Activated T-helper 17 cell treated with anti-CD3 and anti-CD28 coated beads, Interleukin-2, amount 50 U/mL, for 72 hours (primary cell): ENCODE data around the gene PNPLA7. TPM values are rescaled to one million over a fixed set of nuclear protein-coding genes. Genes with fewer than 3 reads are reported as not detected.
A peak's percentile ranks its signal among the peaks of the same experiment; 100 is the strongest.

ENCODE experiments used
- ATAC-seq: fragments of 150-1000 bp; cut with Tn5 transposase; replicated peaks from 2 replicates; pipeline ENCODE4 v1.10.0; 2021; ENCODE audit warnings: mild to moderate bottlenecking, moderate library complexity
- H3K27ac Mint-ChIP-seq: one replicate; pipeline ENCODE4 v1.8.0; 2022; ENCODE audit warnings: mixed read lengths
- H3K27me3 Mint-ChIP-seq: one replicate; pipeline ENCODE4 v1.8.0; 2022; ENCODE audit warnings: mixed read lengths
- H3K36me3 Mint-ChIP-seq: one replicate; pipeline ENCODE4 v1.8.0; 2022; ENCODE audit warnings: low read depth, mild to moderate bottlenecking, mixed read lengths
- H3K4me1 Mint-ChIP-seq: one replicate; pipeline ENCODE4 v1.8.0; 2022; ENCODE audit warnings: mixed read lengths
- H3K4me3 Mint-ChIP-seq: one replicate; pipeline ENCODE4 v1.8.0; 2022; ENCODE audit warnings: mild to moderate bottlenecking, mixed read lengths
- H3K9me3 Mint-ChIP-seq: one replicate; pipeline ENCODE4 v1.8.0; 2022; ENCODE audit warnings: mixed read lengths
- total RNA-seq, 2 donors: library from RNA; stranded (reverse); gene quantifications; one replicate each; pipeline ENCODE4 v1.2.3, GENCODE V29; 2022

PNPLA7 gene
- total RNA-seq, 2 donors from 2014 or later: 2.9 to 5.1 TPM

- Mint-ChIP-seq H3K36me3 (no peaks in the 10 kb centered on the region), H3K4me3 (no peak overlapping the region), H3K27me3 (no peaks in the 10 kb centered on the region), H3K4me1 (peaks cover 3% of the 10 kb centered on the region), H3K9me3 (no peaks in the 10 kb centered on the region), H3K27ac (no peak overlapping the region)
- ATAC-seq: no peak
Measured at GRCh38 chr9:137465720-137466388, 84.3 kb downstream of the PNPLA7 start.

- Mint-ChIP-seq H3K27me3 (no peaks in the 10 kb centered on the region), H3K36me3 (no peaks in the 10 kb centered on the region), H3K4me1 (no peaks in the 10 kb centered on the region), H3K27ac (no peak overlapping the region), H3K4me3 (no peak overlapping the region), H3K9me3 (no peaks in the 10 kb centered on the region)
- no peak for ATAC-seq
Measured at GRCh38 chr9:137465000-137465719, 85.0 kb downstream of the PNPLA7 start.

GRCh38 chr9:137464291-137464999 is 85.8 kb downstream of the PNPLA7 start:
- ATAC-seq: no peak
- Mint-ChIP-seq H3K27me3 (no peaks in the 10 kb centered on the region), H3K4me1 (no peaks in the 10 kb centered on the region), H3K27ac (no peak overlapping the region), H3K36me3 (no peaks in the 10 kb centered on the region), H3K4me3 (no peak overlapping the region), H3K9me3 (no peaks in the 10 kb centered on the region)

- ATAC-seq: no peak
Measured at GRCh38 chr9:137463931-137464290, 86.3 kb downstream of the PNPLA7 start.

GRCh38 chr9:137462986-137463930 is 86.9 kb downstream of the PNPLA7 start:
- Mint-ChIP-seq H3K27ac (no peak overlapping the region), H3K4me1 (no peaks in the 10 kb centered on the region), H3K36me3 (no peaks in the 10 kb centered on the region), H3K9me3 (no peaks in the 10 kb centered on the region), H3K27me3 (no peaks in the 10 kb centered on the region), H3K4me3 (peak overlapping the region; percentile 60)
- ATAC-seq: no peak

More at GRCh38 chr9:137463931-137464290, 86.3 kb downstream of the PNPLA7 start:
- Mint-ChIP-seq H3K27me3 (no peaks in the 10 kb centered on the region), H3K4me1 (no peaks in the 10 kb centered on the region), H3K36me3 (no peaks in the 10 kb centered on the region), H3K4me3 (no peak overlapping the region), H3K9me3 (no peaks in the 10 kb centered on the region), H3K27ac (no peak overlapping the region)

- Mint-ChIP-seq H3K27me3 (no peaks in the 10 kb centered on the region), H3K4me1 (no peaks in the 10 kb centered on the region), H3K27ac (peak overlapping the region; percentile 82)
Measured at GRCh38 chr9:137462396-137462985, 87.7 kb downstream of the PNPLA7 start.

GRCh38 chr9:137461663-137462395 is 88.4 kb downstream of the PNPLA7 start:
- Mint-ChIP-seq H3K4me3 (peak overlapping the region; percentile 60), H3K27me3 (no peaks in the 10 kb centered on the region), H3K27ac (peak overlapping the region; percentile 82), H3K4me1 (no peaks in the 10 kb centered on the region), H3K36me3 (peaks cover 1% of the 10 kb centered on the region), H3K9me3 (no peaks in the 10 kb centered on the region)
- ATAC-seq: peak; percentile 81

More at GRCh38 chr9:137462396-137462985, 87.7 kb downstream of the PNPLA7 start:
- no peak for ATAC-seq
- Mint-ChIP-seq H3K9me3 (no peaks in the 10 kb centered on the region), H3K4me3 (peak overlapping the region; percentile 60), H3K36me3 (no peaks in the 10 kb centered on the region)

- Mint-ChIP-seq H3K27ac (no peak overlapping the region), H3K4me3 (peak overlapping the region; percentile 60), H3K9me3 (no peaks in the 10 kb centered on the region), H3K36me3 (peaks cover 7% of the 10 kb centered on the region), H3K4me1 (no peaks in the 10 kb centered on the region), H3K27me3 (no peaks in the 10 kb centered on the region)
- no peak for ATAC-seq
Measured at GRCh38 chr9:137461316-137461662, 88.9 kb downstream of the PNPLA7 start.

GRCh38 chr9:137460363-137461315 is 89.6 kb downstream of the PNPLA7 start:
- no peak for ATAC-seq
- Mint-ChIP-seq H3K36me3 (peaks cover 13% of the 10 kb centered on the region), H3K4me1 (no peaks in the 10 kb centered on the region), H3K4me3 (peak overlapping the region; percentile 60), H3K27me3 (no peaks in the 10 kb centered on the region), H3K9me3 (no peaks in the 10 kb centered on the region), H3K27ac (no peak overlapping the region)

- peak overlapping the region; percentile 39 for H3K4me3 Mint-ChIP-seq
- no peaks in the 10 kb centered on the region for H3K27me3 Mint-ChIP-seq
- no peaks in the 10 kb centered on the region for H3K4me1 Mint-ChIP-seq
- ATAC-seq: no peak
- H3K27ac Mint-ChIP-seq: no peak overlapping the region
- peaks cover 14% of the 10 kb centered on the region for H3K36me3 Mint-ChIP-seq
- no peaks in the 10 kb centered on the region for H3K9me3 Mint-ChIP-seq
Measured at GRCh38 chr9:137459601-137460362, 90.4 kb downstream of the PNPLA7 start.

GRCh38 chr9:137459152-137459600 is 91.0 kb downstream of the PNPLA7 start, which contains the start of gene NSMF:
NSMF (minus strand) TSS chr9:137459334; CDS start chr9:137459102, 232 bp downstream.
- H3K27ac Mint-ChIP-seq: no peak within 1 kb of the TSS
- no peaks in the 10 kb centered on the region for H3K27me3 Mint-ChIP-seq
- H3K4me3 Mint-ChIP-seq: peak within 1 kb of the TSS; percentile 39
- no peaks in the 10 kb centered on the region for H3K4me1 Mint-ChIP-seq
- peaks cover 14% of the 10 kb centered on the region for H3K36me3 Mint-ChIP-seq
- H3K9me3 Mint-ChIP-seq: no peaks in the 10 kb centered on the region
- ATAC-seq: peak; percentile 79
